ENCODE data around the gene AKIP1. TPM values are rescaled to one million over a fixed set of nuclear protein-coding genes. Genes with fewer than 3 reads are reported as not detected.

AKIP1 gene
- polyA plus RNA-seq, 1 experiment, result 39.4 TPM

DNA sequence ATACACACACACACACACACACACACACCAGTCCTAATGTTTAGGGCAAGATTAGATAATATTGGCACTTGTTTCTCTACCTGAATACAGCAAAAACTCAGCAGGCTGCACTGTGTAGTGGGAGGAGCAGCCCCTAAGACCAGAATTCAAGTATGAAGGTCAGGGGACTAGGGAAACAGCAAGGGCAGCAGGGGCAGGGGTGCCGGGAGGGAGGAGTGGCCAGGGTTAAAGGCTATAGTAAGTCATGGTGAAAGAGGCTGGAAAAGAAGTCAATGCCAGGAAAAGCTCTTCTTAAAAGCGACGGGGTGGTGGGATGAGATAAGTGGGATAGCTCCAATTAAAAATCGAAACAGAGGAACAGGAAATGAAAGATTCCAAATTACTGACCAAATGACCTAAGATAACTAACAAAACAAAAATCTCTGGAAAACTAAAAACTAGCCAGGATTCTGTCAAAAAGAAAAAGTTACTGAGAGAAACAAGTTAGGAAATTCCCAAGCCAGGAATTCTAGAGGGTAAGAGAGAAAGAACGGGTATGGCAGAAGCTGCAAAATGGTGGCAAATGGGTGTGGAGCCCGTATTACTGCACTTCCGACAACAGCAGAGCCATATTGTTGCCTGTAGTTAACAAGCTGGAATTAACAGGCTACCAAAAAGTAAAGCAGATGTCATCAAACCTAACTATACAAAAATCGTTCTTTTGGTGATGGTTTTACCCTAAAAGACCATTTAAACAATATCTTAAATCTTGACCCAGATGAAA lies 30.5 kb downstream of the AKIP1 start:
- H3K27me3 ChIP-seq (ENCODE audit: control insufficient read depth, insufficient read depth, low read length), result no peaks in the 10 kb centered on the region
- ChIA-PET POLR2A (no interaction called here), CTCF (interaction anchor here (1.3 to 2.9 kb wide), 2 partner anchors 9 to 18 kb away, joined by 4 to 12 read pairs; no protein-coding TSS in a partner anchor)
- DNase-seq (ENCODE audit: low read depth), result no peak
- H3K4me3 ChIP-seq (ENCODE audit: low read depth, low read length), result no peak overlapping the region
- TF ChIP-seq, protein P1, sequence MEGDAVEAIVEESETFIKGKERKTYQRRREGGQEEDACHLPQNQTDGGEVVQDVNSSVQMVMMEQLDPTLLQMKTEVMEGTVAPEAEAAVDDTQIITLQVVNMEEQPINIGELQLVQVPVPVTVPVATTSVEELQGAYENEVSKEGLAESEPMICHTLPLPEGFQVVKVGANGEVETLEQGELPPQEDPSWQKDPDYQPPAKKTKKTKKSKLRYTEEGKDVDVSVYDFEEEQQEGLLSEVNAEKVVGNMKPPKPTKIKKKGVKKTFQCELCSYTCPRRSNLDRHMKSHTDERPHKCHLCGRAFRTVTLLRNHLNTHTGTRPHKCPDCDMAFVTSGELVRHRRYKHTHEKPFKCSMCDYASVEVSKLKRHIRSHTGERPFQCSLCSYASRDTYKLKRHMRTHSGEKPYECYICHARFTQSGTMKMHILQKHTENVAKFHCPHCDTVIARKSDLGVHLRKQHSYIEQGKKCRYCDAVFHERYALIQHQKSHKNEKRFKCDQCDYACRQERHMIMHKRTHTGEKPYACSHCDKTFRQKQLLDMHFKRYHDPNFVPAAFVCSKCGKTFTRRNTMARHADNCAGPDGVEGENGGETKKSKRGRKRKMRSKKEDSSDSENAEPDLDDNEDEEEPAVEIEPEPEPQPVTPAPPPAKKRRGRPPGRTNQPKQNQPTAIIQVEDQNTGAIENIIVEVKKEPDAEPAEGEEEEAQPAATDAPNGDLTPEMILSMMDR (IDR thresholded peaks at IDR 0.05; ENCODE audit: insufficient read depth, low read depth, low read length), result no peak
- no peaks in the 10 kb centered on the region for H3K36me3 ChIP-seq (ENCODE audit: control insufficient read depth, insufficient read depth, low read length)

DNA sequence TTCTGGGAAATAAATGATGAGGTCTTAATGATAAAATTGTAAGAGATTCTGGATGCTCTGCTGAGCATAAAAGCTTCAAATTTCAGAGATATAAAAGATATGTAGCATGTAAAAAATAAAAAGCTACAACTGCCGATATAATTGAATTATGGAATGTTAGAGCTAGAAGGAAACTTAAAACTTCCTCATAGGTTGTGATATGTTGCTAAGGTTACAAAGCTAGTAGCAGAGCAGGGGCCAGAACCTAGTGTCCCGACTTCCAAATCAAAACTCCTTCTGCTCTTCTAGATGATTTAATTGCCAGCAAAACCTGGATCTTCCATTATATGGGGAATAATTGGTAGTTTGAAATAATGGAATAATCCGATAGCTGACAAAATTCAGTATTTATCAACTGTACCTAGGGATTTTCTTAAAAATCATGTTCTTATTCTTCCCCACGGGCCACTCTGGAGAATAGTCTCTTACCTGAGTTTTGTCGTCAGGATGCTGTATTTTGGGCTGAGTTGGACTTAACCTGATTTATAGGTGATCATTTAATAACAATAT lies 31.6 kb downstream of the AKIP1 start, which contains the start of gene ASCL3:
Gene ASCL3 (minus strand): TSS at position 499 of the 549 bp plus-strand sequence. CDS start 4,855 bp downstream, outside the sequence.
- ChIA-PET CTCF (interaction anchor here (2.9 kb wide), 1 partner anchor 17 kb away, joined by 12 read pairs; no protein-coding TSS in a partner anchor), POLR2A (no interaction called here)
- no peak for DNase-seq (ENCODE audit: low read depth)

DNA sequence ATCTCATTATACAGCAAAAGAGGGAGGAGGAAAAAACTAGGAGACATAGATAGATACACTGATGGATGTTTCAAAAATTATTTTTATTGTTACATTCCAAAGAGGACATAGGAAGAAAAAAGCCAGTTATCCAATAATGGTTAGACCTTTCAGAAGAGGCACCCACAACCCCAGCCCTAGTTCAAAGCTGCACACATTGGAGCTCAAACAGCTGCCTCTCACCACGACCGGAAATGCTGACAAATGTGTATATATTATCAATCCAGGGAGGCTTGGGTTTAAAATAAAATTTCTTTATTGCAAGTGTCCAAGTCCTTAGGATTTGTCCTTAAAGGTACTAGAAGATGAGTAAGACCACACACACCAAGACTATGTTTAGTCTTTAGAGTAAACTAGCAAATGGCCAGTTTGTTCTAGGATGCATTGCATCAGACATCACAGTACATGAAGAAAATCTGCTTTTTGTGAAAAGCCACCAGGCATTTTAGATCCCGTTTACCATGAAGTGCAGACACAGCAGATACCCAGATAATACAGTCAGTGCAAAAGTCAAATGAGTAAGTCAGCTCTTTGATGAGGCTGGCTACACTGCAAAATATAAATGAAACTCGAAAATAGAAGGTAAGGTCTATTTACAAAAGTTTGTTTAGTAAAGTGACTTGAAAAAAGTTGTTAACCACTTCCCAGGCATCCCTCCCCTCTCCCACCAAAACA lies 36.4 kb downstream of the AKIP1 start:
- ChIA-PET CTCF (interaction anchor here (0.7 to 1.6 kb wide), 3 partner anchors 12 to 33 kb away, joined by 3 read pairs; no protein-coding TSS in a partner anchor), POLR2A (no interaction called here)
- TF ChIP-seq, protein P1 (IDR thresholded peaks at IDR 0.05; ENCODE audit: insufficient read depth, low read depth, low read length), result no peak
- H3K4me3 ChIP-seq (ENCODE audit: low read depth, low read length), result no peak overlapping the region
- no peaks in the 10 kb centered on the region for H3K27me3 ChIP-seq (ENCODE audit: control insufficient read depth, insufficient read depth, low read length)
- peaks cover 1% of the 10 kb centered on the region for H3K36me3 ChIP-seq (ENCODE audit: control insufficient read depth, insufficient read depth, low read length)
- no peak for DNase-seq (ENCODE audit: low read depth)

More for the DNA sequence above, 31.6 kb downstream of the AKIP1 start, which contains the start of gene ASCL3:
- TF ChIP-seq, protein P1 (IDR thresholded peaks at IDR 0.05; ENCODE audit: insufficient read depth, low read depth, low read length), result no peak
- H3K4me3 ChIP-seq (ENCODE audit: low read depth, low read length), result no peak within 1 kb of the TSS
- H3K36me3 ChIP-seq (ENCODE audit: control insufficient read depth, insufficient read depth, low read length), result no peaks in the 10 kb centered on the region; the same call in 1 of the 2 replicates
- H3K27me3 ChIP-seq (ENCODE audit: control insufficient read depth, insufficient read depth, low read length), result no peaks in the 10 kb centered on the region

DNA sequence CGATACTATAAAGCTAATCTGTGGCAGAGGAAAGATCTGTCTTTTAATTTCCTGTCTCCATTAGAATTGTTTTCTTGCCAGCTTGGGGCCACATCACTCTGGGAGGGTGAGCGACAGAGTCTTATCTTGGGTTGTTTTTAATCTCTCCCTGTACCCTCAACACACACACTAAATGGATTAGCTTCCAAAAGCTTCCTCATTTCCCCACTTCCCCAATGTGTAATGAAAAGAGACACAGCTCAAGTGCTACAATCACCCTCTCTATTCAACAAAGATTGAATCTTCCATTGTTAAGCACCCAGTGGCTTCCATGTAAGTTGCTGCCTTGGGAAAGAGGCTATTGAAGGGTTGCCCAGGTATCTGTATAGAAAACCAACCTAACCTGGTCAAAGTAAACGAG lies 37.9 kb downstream of the AKIP1 start:
- no peak for DNase-seq (ENCODE audit: low read depth)
- CTCF ChIA-PET, result interaction anchor here (0.6 to 1.5 kb wide), 3 partner anchors 10 to 189 kb away, joined by 3 to 9 read pairs (median 4); no protein-coding TSS in a partner anchor
- H3K36me3 ChIP-seq (ENCODE audit: control insufficient read depth, insufficient read depth, low read length), result peaks cover 3% of the 10 kb centered on the region
- POLR2A ChIA-PET, result no interaction called here
- H3K27me3 ChIP-seq (ENCODE audit: control insufficient read depth, insufficient read depth, low read length), result no peaks in the 10 kb centered on the region
- TF ChIP-seq, protein P1 (IDR thresholded peaks at IDR 0.05; ENCODE audit: insufficient read depth, low read depth, low read length), result no peak
- no peak overlapping the region for H3K4me3 ChIP-seq (ENCODE audit: low read depth, low read length)

DNA sequence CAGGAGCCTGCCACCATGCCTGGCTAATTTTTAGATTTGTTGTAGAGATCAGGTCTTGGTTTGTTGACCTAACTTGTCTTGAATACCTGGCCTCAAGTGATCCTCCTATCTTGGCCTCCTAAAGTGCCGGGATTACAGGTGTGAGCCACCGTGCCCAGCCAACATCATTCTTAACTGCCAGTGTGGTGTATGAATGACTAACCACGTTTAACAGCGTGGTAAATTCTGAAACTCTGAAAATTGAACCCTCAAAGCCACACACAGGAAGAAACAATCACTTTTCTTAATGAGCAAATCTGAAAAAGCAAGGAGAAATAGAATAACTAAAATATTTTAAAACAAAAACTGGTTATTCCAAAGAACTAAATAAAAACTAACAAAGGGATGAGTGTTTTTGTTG lies 45.9 kb downstream of the AKIP1 start:
- Histone ChIP-seq H3K36me3 (ENCODE audit: control insufficient read depth, insufficient read depth, low read length) (peaks cover 5% of the 10 kb centered on the region), H3K27me3 (ENCODE audit: control insufficient read depth, insufficient read depth, low read length) (no peaks in the 10 kb centered on the region), H3K4me3 (ENCODE audit: low read depth, low read length) (no peak overlapping the region)
- TF ChIP-seq, protein P1 (IDR thresholded peaks at IDR 0.05; ENCODE audit: insufficient read depth, low read depth, low read length), result no peak
- POLR2A ChIA-PET, result no interaction called here
- CTCF ChIA-PET, result interaction anchor here (5.2 kb wide), 1 partner anchor 42 kb away, joined by 49 read pairs; no protein-coding TSS in a partner anchor
- DNase-seq (ENCODE audit: low read depth), result no peak
